Measurements from ENCODE around the gene TOMM40.

Gene TOMM40

DNA sequence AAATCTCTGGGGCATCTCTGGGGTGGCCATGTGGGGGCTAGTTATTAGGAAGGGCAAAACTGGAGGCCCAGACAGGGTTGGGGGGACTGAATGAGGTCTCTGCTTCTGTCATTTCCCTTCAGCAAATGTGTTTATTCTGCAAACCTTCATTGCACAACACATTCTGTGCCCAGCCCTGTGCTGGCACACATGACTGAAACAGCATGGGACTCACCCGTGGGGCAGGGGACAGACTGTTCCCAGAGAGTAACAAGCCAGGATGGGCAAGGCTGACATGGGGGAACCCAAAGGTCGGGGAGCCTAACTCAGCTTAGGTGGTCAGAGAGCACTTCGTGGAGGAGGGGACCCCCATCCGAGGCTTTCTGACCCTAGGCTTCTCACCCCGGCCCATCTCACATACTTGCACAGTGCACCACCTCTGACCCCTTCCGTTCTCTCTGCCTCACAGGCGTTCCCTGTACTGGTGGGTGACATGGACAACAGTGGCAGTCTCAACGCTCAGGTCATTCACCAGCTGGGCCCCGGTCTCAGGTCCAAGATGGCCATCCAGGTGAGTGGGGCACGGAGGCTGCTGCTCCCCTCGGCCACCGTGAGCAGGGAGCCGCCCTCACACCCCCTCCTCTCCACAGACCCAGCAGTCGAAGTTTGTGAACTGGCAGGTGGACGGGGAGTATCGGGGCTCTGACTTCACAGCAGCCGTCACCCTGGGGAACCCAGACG, 2.4 kb downstream of the TOMM40 start:
- no peak for TF ChIP-seq ZFX (IDR thresholded peaks at IDR 0.05; ENCODE audit: borderline replicate concordance)
- TF ChIP-seq, protein P1, sequence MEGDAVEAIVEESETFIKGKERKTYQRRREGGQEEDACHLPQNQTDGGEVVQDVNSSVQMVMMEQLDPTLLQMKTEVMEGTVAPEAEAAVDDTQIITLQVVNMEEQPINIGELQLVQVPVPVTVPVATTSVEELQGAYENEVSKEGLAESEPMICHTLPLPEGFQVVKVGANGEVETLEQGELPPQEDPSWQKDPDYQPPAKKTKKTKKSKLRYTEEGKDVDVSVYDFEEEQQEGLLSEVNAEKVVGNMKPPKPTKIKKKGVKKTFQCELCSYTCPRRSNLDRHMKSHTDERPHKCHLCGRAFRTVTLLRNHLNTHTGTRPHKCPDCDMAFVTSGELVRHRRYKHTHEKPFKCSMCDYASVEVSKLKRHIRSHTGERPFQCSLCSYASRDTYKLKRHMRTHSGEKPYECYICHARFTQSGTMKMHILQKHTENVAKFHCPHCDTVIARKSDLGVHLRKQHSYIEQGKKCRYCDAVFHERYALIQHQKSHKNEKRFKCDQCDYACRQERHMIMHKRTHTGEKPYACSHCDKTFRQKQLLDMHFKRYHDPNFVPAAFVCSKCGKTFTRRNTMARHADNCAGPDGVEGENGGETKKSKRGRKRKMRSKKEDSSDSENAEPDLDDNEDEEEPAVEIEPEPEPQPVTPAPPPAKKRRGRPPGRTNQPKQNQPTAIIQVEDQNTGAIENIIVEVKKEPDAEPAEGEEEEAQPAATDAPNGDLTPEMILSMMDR (IDR thresholded peaks at IDR 0.05): no peak

DNA sequence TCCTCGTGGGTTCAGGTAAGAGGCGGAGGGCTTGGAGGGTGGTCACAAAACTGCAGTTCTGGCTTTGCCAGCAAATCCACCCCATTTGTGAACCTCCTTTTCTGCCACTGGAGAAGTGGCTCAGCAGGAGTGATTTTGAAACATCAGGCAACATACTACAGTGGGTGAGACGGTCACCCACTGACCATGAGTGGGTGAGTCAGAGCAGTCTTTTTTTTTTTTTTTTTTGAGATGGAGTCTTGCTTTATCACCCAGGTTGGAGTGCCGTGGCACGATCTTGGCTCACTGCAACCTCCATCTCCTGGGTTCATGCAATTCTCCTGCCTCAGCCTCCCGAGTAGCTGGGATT, 3.0 kb downstream of the TOMM40 start:
- TF ChIP-seq ZFX (IDR thresholded peaks at IDR 0.05; ENCODE audit: borderline replicate concordance): no peak
- TF ChIP-seq, protein P1 (IDR thresholded peaks at IDR 0.05): no peak
- no peak overlapping the region for H3K27ac ChIP-seq

More for the DNA sequence above, 2.4 kb downstream of the TOMM40 start:
- H3K27ac ChIP-seq: no peak overlapping the region; the same call in 1 of the 2 replicates

GRCh38 chr19:44894946-44895345, 3.9 kb downstream of the TOMM40 start:
- TF ChIP-seq, protein P1 (IDR thresholded peaks at IDR 0.05): no peak
- no peak for TF ChIP-seq ZFX (IDR thresholded peaks at IDR 0.05; ENCODE audit: borderline replicate concordance)
- no peak overlapping the region for H3K27ac ChIP-seq

GRCh38 chr19:44897835-44898234, 6.8 kb downstream of the TOMM40 start:
- TF ChIP-seq ZFX (IDR thresholded peaks at IDR 0.05; ENCODE audit: borderline replicate concordance): no peak
- TF ChIP-seq, protein P1 (IDR thresholded peaks at IDR 0.05): no peak
- no peak overlapping the region for H3K27ac ChIP-seq

- TF ChIP-seq, protein P1 (IDR thresholded peaks at IDR 0.05): no peak
- TF ChIP-seq ZFX (IDR thresholded peaks at IDR 0.05; ENCODE audit: borderline replicate concordance): no peak
- no peak overlapping the region for H3K27ac ChIP-seq
These were observed 9.5 kb downstream of the TOMM40 start for GRCh38 chr19:44900328-44901244.

DNA sequence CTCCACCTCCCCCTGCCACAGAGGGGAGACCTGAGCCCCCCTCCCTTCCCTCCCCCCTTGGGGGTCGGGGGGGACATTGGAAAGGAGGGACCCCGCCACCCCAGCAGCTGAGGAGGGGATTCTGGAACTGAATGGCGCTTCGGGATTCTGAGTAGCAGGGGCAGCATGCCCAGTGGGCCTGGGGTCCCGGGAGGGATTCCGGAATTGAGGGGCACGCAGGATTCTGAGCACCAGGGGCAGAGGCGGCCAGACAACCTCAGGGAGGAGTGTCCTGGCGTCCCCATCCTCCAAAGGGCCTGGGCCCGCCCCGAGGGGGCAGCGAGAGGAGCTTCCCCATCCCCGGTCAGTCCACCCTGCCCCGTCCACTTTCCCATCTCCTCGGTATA, 12.2 kb downstream of the TOMM40 start:
- peak overlapping the region; percentile 37; the same call in 1 of the 2 replicates for H3K27ac ChIP-seq
- TF ChIP-seq, protein P1 (IDR thresholded peaks at IDR 0.05): no peak
- no peak for TF ChIP-seq ZFX (IDR thresholded peaks at IDR 0.05; ENCODE audit: borderline replicate concordance)

Data from 22Rv1 (cell line).